Fibroblast of skin of left quadriceps (primary cell): ENCODE results near the gene HARBI1.

Experiments used
- DNase-seq, 2 experiments: peaks; one replicate each; pipeline ENCODE4 v3.0.0-alpha.2; 2013; ENCODE audit warnings: low read depth in 2 of 2

HARBI1 gene

GRCh38 chr11:46617134-46617971 is at the start of gene HARBI1, which contains the start of gene ATG13:
TSS of gene HARBI1 (minus strand) at chr11:46617227. CDS start at chr11:46616237, 990 bp downstream.
TSS of gene ATG13 (plus strand) at chr11:46617553. CDS start at chr11:46644292, 26,739 bp downstream.
- peak; percentile 74 to 76 for DNase-seq

- no peak for DNase-seq
Observed at GRCh38 chr11:46666516-46666915, 49.5 kb upstream of the HARBI1 start.

- no peak for DNase-seq
Observed at GRCh38 chr11:46665356-46665755, 48.3 kb upstream of the HARBI1 start.

- no peak for DNase-seq
Observed at GRCh38 chr11:46664612-46665011, 47.6 kb upstream of the HARBI1 start.

- no peak for DNase-seq
Observed at GRCh38 chr11:46663277-46663940, 46.4 kb upstream of the HARBI1 start.

GRCh38 chr11:46662366-46662765 is 45.3 kb upstream of the HARBI1 start:
- no peak for DNase-seq

- no peak for DNase-seq
Observed at GRCh38 chr11:46661836-46662235, 44.8 kb upstream of the HARBI1 start.

- DNase-seq, result no peak
Observed at GRCh38 chr11:46659908-46660307, 42.9 kb upstream of the HARBI1 start.

GRCh38 chr11:46658259-46658658 is 41.2 kb upstream of the HARBI1 start:
- peak in 1 of 2 experiments; percentile 34 for DNase-seq

GRCh38 chr11:46657186-46657585 is 40.2 kb upstream of the HARBI1 start:
- no peak for DNase-seq

GRCh38 chr11:46655631-46656030 is 38.6 kb upstream of the HARBI1 start:
- no peak for DNase-seq

GRCh38 chr11:46649180-46649738 is 32.2 kb upstream of the HARBI1 start:
- peak; percentile 94 for DNase-seq

- DNase-seq, result no peak
Observed at GRCh38 chr11:46643986-46644385, 27.0 kb upstream of the HARBI1 start.

GRCh38 chr11:46643531-46643930 is 26.5 kb upstream of the HARBI1 start:
- DNase-seq, result no peak

- no peak for DNase-seq
Observed at GRCh38 chr11:46642627-46643335, 25.8 kb upstream of the HARBI1 start.

GRCh38 chr11:46641639-46642038 is 24.6 kb upstream of the HARBI1 start:
- no peak for DNase-seq

GRCh38 chr11:46640036-46640788 is 23.2 kb upstream of the HARBI1 start:
- DNase-seq, result no peak

GRCh38 chr11:46639197-46639839 is 22.3 kb upstream of the HARBI1 start:
- DNase-seq, result no peak

- no peak for DNase-seq
Observed at GRCh38 chr11:46637546-46637945, 20.5 kb upstream of the HARBI1 start.

GRCh38 chr11:46635557-46636139 is 18.6 kb upstream of the HARBI1 start:
- no peak for DNase-seq
